Psoas muscle (tissue), 8 donors: ENCODE data around the gene NKX2-8. TPM values are rescaled to one million over a fixed set of nuclear protein-coding genes. Genes with fewer than 3 reads are reported as not detected.
"Not testable (repeated sequence)": the region's sequence is repeated elsewhere in the genome, so short reads cannot be mapped to it uniquely, and the experiment has no call there.

Experiments used
- ATAC-seq, 4 donors: fragments of 200-7000 bp; cut with Tn5 transposase; one replicate each; pipeline ENCODE4 v1.9.1; 2020; ENCODE audit warnings: moderate library complexity in 3 of 4, mild to moderate bottlenecking in 2 of 4
- DNase-seq, 2 donors: peaks; one replicate each; pipeline ENCODE4 v3.0.0-alpha.2; 2020
- H3K27ac ChIP-seq: fragments of 200-600 bp; one replicate; pipeline ENCODE4 v1.8.0; 2022
- H3K27me3 ChIP-seq, 3 donors: fragments of 200-600 bp in 1 of 3; one replicate each; pipeline versions ENCODE4 v1.6.1 to v1.8.0; 2013 to 2022; ENCODE audit warnings: low read length in 2 of 3, mild to moderate bottlenecking in 2 of 3, moderate library complexity in 1 of 3; ENCODE audit not compliant: insufficient read depth in 3 of 3
- H3K36me3 ChIP-seq, 2 donors: fragments of 200-600 bp in 1 of 2; one replicate each; pipeline versions ENCODE4 v1.6.1 to v1.8.0; 2013 to 2022; ENCODE audit warnings: low read depth in 1 of 2, mild to moderate bottlenecking in 1 of 2, moderate library complexity in 1 of 2; ENCODE audit not compliant: insufficient read depth in 1 of 2
- H3K4me1 ChIP-seq: fragments of 200-600 bp; one replicate; pipeline ENCODE4 v1.8.0; 2022
- H3K4me3 ChIP-seq: fragments of 200-600 bp; one replicate; pipeline ENCODE4 v1.8.0; 2022; ENCODE audit warnings: mild to moderate bottlenecking
- H3K9me3 ChIP-seq: fragments of 200-600 bp; one replicate; pipeline ENCODE4 v1.8.0; 2022
- WGBS, 3 donors: extraction: QIAGEN DNeasy Blood & Tissue Kit; methylation state at CpG; one replicate each; pipeline versions ENCODE4 v1.1.6 to v1.1.7; 2013; 5-methylcytosine and 5-hydroxymethylcytosine counted together
- intact Hi-C, 2 donors: fragments of 100-400 bp; cut with DNase I; formaldehyde crosslinking; loops; one replicate each; pipeline versions ENCODE4 v1.11.0 to v1.14.2; 2022
- polyA plus RNA-seq, 3 donors: library from polyadenylated mRNA; stranded (reverse); fragments of 200-250 nt; gene quantifications; one replicate each; pipeline ENCODE4 v1.2.3, GENCODE V29; 2013
- total RNA-seq, 4 donors: library from RNA; stranded (reverse); fragmentation: NEBNext Ultra II Directional in 2 of 4; extraction: Animal tissue kit (Norgen Biotek cat#: 25700) in 2 of 4; gene quantifications; one replicate each; pipeline versions ENCODE4 v1.2.1 to v1.2.4, GENCODE V29; 2021 to 2023
- TF ChIP-seq, protein P1 (sequence below): fragments of 200-600 bp; IDR thresholded peaks from one replicate; pipeline ENCODE4 v1.8.0; 2022; ENCODE audit warnings: antibody characterized with exemption
- donor health status: healthy with polysubstance abuse.
- donor health status: DM: no; HTN: no; CAD: no; lungs with moderate emphysema.
- donor health status: Bipolar disorder and iron deficiency.
- donor health status: healthy.
- donor health status: DM: yes; HTN: yes; CAD: no.
- donor health status: DM: no; HTN: no; CAD: no.
- donor health status: DM: no; HTN: no; CAD: no.
- donor health status: DM: yes; HTN: yes; CAD: no.

The NKX2-8 gene
- total and polyA plus RNA-seq, 7 donors: not detected

DNA sequence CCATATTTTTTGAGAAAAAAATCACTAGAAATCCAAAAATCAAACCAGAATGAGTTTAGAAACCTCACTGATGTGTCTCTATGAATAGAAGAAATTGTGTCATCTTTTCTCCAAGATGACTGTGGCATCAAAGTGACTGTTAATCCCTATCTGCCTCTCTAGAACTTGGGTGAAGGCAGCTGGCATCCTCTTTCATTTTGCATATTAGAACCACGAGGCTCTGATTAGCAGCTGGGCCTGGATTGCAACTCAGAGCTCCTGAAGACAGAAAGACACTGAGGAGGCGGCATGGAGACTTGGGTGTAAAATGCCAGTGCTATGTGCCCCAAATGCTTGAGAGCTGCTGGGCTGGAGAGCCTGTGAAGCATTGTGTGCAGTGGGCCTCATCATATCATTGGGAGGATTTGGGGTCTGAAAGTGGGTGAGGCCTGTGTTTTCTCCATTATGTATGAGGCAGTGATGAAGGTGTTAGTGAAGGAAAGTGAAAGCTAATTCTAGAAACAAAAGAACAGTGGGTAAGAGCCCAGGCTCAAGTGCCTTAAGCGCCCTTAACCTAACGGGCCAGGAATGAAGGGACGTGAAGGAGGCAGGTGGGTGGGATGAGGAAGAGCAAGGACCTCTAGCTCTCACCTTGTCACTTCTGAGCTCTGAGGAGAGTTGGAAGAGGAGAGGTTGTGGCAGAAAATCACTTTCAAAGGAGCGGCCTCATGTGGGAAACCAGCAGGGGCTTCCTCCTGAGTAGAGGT is 26.2 kb downstream of the NKX2-8 start:
- intact Hi-C loops: loop anchor here (2.0 to 10.0 kb wide), 3 partner anchors 49 to 671 kb away; no protein-coding TSS in a partner anchor
- Histone ChIP-seq H3K27me3 (peaks cover 0 to 5% (median 3%) of the 10 kb centered on the region in 3 donors), H3K4me1 (no peaks in the 10 kb centered on the region), H3K27ac (no peak overlapping the region), H3K9me3 (no peaks in the 10 kb centered on the region), H3K36me3 (no peaks in the 10 kb centered on the region), H3K4me3 (no peak overlapping the region)
- ATAC-seq (no peak), DNase-seq (no peak)
- TF ChIP-seq, protein P1, sequence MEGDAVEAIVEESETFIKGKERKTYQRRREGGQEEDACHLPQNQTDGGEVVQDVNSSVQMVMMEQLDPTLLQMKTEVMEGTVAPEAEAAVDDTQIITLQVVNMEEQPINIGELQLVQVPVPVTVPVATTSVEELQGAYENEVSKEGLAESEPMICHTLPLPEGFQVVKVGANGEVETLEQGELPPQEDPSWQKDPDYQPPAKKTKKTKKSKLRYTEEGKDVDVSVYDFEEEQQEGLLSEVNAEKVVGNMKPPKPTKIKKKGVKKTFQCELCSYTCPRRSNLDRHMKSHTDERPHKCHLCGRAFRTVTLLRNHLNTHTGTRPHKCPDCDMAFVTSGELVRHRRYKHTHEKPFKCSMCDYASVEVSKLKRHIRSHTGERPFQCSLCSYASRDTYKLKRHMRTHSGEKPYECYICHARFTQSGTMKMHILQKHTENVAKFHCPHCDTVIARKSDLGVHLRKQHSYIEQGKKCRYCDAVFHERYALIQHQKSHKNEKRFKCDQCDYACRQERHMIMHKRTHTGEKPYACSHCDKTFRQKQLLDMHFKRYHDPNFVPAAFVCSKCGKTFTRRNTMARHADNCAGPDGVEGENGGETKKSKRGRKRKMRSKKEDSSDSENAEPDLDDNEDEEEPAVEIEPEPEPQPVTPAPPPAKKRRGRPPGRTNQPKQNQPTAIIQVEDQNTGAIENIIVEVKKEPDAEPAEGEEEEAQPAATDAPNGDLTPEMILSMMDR: no peak
- WGBS, 3 donors: 70 to 78% (median 72%) methylated on average over 6 of the region's 6 CpGs

DNA sequence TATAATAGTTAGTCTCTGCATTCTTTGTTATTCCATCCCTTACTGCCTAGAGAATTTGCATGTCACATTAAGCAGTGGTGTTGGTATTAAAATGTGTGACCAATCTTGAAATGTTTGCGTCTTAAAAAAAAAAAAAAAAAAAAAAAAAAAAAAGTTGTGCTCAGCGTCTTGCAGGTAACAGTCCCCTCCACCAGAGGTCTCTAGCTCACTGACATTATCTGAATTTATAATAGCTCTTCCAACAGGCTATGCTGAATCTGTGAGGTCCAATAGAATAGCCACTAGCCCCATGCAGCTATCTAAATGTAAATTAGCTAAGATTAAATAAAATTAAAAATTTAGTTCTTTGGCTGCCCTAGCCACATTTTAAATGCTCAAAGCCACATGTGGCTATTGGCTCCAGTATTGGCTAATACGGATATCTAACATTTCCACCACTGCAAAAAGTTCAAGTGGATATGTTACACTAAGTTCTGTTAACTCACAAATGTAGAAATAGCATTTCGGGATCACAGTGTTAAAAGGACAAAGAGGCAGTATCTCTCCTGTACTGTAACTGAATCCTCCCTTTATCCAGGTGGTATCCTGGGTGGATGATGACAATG is 28.7 kb downstream of the NKX2-8 start:
- ATAC-seq: peak; percentile 56 to 77 (median 66)
- H3K27ac ChIP-seq: no peak overlapping the region
- DNase-seq: no peak
- WGBS, 3 donors: 36 to 42% (median 42%) methylated on average over 4 of the region's 4 CpGs
- H3K4me1 ChIP-seq: no peaks in the 10 kb centered on the region
- H3K4me3 ChIP-seq: no peak overlapping the region
- no peaks in the 10 kb centered on the region for H3K9me3 ChIP-seq
- H3K27me3 ChIP-seq: no peaks in the 10 kb centered on the region
- intact Hi-C loops: loop anchor here (2.0 to 10.0 kb wide), 4 partner anchors 51 to 669 kb away; no protein-coding TSS in a partner anchor
- TF ChIP-seq, protein P1: peak; percentile 65
- H3K36me3 ChIP-seq: no peaks in the 10 kb centered on the region

GRCh38 chr14:36550899-36551298 is 31.5 kb downstream of the NKX2-8 start:
- Histone ChIP-seq H3K4me3 (no peak overlapping the region), H3K27me3 (no peaks in the 10 kb centered on the region), H3K4me1 (no peaks in the 10 kb centered on the region), H3K9me3 (no peaks in the 10 kb centered on the region), H3K27ac (no peak overlapping the region), H3K36me3 (no peaks in the 10 kb centered on the region)
- DNase-seq: no peak
- intact Hi-C loops: loop anchor here (5.0 to 10.0 kb wide), 3 partner anchors 391 to 666 kb away; no protein-coding TSS in a partner anchor
- WGBS, 3 donors: 18 to 24% (median 18%) methylated on average over 1 of the region's 1 CpG
- no peak for ATAC-seq
- TF ChIP-seq, protein P1: no peak

- H3K27me3 ChIP-seq: peaks cover 0 to 24% (median 10%) of the 10 kb centered on the region in 3 donors
- 93 to 94% (median 94%) methylated on average over 16 of the region's 16 CpGs for WGBS, 3 donors
These were observed 38.1 kb downstream of the NKX2-8 start for GRCh38 chr14:36544280-36544679.

DNA sequence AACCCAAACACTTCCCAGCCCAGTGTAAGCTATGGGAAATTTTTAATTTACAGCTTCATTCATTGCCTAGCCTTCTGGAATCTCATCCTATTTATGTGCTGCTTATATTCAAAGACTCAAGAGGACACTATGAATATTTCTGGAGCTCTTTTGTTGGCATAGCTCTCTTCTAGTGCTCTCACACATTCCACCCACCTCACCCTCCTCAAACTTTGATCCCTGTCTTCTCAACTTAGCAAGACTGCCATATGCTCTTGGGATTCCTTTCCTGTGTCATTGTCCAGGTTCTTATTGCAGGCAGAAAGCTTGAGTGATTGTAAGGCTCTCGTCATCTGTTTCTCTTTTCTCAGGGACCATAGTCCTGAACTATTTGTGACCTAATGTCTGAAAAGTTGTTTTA is 44.4 kb downstream of the NKX2-8 start:
- H3K4me3 ChIP-seq: no peak overlapping the region
- intact Hi-C loops: no loop called here
- ATAC-seq (no peak), DNase-seq (no peak)
- no peak overlapping the region for H3K27ac ChIP-seq
- H3K27me3 ChIP-seq: peaks cover 0 to 32% (median 20%) of the 10 kb centered on the region in 3 donors
- H3K36me3 ChIP-seq: no peaks in the 10 kb centered on the region
- TF ChIP-seq, protein P1: no peak
- no peaks in the 10 kb centered on the region for H3K4me1 ChIP-seq
- WGBS, 3 donors: 58 to 70% (median 62%) methylated on average over 1 of the region's 1 CpG
- H3K9me3 ChIP-seq: peaks cover 6% of the 10 kb centered on the region

More at GRCh38 chr14:36544280-36544679, 38.1 kb downstream of the NKX2-8 start:
- H3K36me3 ChIP-seq, H3K9me3 ChIP-seq, ATAC-seq, DNase-seq, H3K27ac ChIP-seq, H3K4me1 ChIP-seq, intact Hi-C loops, H3K4me3 ChIP-seq: not testable (repeated sequence)
